ENCODE results near the gene DENND10. TPM values are rescaled to one million over a fixed set of nuclear protein-coding genes. Genes with fewer than 3 reads are reported as not detected.
A peak's percentile ranks its signal among the peaks of the same experiment; 100 is the strongest.

Gene DENND10
- polyA plus RNA-seq, 1 experiment: 86.8 TPM

DNA sequence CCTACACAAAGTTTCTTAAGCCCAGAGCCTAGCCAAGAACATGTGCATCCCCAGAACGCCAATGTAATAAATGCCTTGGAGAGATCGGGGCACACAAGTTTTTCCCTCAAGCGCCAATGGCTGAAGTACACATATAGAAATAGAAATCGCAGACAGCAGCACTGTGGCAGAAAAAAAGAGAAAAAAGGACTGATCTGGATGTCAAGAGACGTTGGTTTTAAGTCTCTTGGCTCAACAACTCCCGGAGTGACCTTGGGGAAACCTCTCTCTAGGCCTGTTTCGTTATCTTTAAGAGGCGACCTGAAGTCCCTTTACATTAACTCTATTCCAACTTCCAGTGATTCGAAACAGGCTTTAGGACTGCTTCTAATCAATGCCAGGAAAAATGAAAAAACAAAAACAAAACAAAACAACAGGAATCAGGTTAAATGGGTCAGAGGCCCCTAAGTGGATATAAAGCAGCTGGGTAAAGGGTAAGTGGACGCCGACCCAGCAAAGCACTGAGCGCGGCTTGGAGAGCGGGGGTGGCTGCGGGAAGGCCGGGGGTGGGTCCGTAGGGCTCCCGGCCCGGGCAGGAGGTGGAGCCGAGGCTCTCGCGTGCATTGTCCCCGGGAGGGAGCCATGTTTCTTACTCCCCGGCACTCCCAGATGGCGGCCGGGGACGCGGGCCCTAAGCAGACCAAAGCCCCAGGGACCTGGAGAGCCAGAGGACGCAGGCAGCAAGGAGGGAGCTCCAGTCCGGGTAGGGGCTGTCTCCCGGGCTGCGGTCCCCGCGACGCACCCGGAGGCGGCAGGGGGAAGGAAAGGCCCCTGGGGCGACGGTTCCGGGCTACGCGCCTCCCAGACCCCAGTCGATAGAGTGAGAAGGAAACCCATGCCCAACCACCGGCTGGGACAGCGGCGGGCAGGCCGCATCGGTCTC is 24.1 kb upstream of the DENND10 start:
- TF ChIP-seq, protein P1, sequence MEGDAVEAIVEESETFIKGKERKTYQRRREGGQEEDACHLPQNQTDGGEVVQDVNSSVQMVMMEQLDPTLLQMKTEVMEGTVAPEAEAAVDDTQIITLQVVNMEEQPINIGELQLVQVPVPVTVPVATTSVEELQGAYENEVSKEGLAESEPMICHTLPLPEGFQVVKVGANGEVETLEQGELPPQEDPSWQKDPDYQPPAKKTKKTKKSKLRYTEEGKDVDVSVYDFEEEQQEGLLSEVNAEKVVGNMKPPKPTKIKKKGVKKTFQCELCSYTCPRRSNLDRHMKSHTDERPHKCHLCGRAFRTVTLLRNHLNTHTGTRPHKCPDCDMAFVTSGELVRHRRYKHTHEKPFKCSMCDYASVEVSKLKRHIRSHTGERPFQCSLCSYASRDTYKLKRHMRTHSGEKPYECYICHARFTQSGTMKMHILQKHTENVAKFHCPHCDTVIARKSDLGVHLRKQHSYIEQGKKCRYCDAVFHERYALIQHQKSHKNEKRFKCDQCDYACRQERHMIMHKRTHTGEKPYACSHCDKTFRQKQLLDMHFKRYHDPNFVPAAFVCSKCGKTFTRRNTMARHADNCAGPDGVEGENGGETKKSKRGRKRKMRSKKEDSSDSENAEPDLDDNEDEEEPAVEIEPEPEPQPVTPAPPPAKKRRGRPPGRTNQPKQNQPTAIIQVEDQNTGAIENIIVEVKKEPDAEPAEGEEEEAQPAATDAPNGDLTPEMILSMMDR (IDR thresholded peaks at IDR 0.05; ENCODE audit: insufficient read depth, low read depth, low read length): no peak
- no peaks in the 10 kb centered on the region for H3K36me3 ChIP-seq (ENCODE audit: control insufficient read depth, insufficient read depth, low read length)
- ChIA-PET POLR2A (interaction anchor here (0.6 kb wide), 1 partner anchor 9 kb away, joined by 3 read pairs; no protein-coding TSS in a partner anchor), CTCF (interaction anchor here (0.6 kb wide), 1 partner anchor 130 kb away, joined by 3 read pairs; no protein-coding TSS in a partner anchor)
- no peak for DNase-seq (ENCODE audit: low read depth)
- H3K4me3 ChIP-seq (ENCODE audit: low read depth, low read length): peak overlapping the region; percentile 93
- H3K27me3 ChIP-seq (ENCODE audit: control insufficient read depth, insufficient read depth, low read length): no peaks in the 10 kb centered on the region

DNA sequence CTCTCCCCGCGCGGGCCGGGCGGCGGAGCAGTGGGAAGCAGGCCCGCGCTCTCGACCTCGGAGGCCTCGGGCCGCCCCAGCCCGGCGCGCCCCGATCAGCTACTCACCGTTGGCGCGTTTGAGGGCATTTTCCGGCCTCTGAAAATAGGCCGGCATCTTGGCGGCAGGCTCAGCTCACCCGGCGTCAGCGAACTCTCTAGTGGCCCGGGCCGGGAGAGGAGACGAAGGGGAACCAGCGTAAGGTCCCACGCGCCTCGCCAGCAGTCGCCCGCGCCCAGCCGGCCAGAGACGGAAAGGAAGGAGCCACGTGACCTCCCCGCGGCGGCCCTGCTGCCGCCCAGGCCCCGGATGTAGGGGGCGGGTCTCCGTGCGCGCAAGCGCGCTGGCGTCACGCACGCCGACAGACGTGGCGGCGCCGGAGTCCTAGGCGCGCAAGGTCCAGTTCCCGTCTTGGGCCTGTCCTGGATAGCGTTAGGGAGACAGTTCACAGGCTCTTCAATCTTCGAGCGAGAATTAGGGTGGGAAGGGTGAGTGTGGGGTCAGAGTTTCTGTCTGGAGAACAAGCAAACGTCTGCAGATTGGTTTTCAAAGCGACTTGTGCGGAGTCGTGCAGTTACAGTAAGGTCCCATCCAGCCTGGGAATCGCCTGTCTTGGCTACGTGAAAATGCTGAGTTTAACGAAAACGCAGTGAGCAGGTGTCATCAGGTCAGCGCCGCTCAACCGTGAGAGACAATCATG is 23.2 kb upstream of the DENND10 start, which contains the start of gene EIF3A:
TSS of gene EIF3A (minus strand) at position 297 of the 739 bp plus-strand sequence. CDS start at position 156, 141 bp downstream.
- Histone ChIP-seq H3K27me3 (ENCODE audit: control insufficient read depth, insufficient read depth, low read length) (no peaks in the 10 kb centered on the region), H3K4me3 (ENCODE audit: low read depth, low read length) (peak within 1 kb of the TSS; percentile 93), H3K36me3 (ENCODE audit: control insufficient read depth, insufficient read depth, low read length) (no peaks in the 10 kb centered on the region)
- CTCF ChIA-PET: no interaction called here
- DNase-seq (ENCODE audit: low read depth): peak; percentile 51
- POLR2A ChIA-PET: interaction anchor here (0.6 kb wide), 1 partner anchor 10 kb away, joined by 3 read pairs; no protein-coding TSS in a partner anchor
- TF ChIP-seq, protein P1 (IDR thresholded peaks at IDR 0.05; ENCODE audit: insufficient read depth, low read depth, low read length): no peak

DNA sequence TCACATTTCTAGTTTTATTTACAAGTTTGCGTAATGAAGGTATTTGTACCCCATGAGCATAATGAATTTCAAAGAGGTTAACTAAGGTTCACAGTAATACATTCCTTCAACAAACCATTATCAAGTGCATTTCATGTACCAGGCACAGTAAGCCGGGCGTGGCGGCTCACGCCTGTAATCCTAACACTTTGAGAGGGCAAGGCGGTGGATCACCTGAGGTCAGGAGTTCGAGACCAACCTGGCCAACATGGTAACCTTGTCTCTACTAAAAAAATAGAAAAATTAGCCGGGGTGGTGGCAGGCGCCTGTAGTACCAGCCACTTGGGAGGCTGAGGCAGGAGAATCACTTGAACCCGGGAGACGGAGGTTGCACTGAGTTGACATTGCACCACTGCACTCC is 19.0 kb upstream of the DENND10 start:
- Histone ChIP-seq H3K27me3 (ENCODE audit: control insufficient read depth, insufficient read depth, low read length) (no peaks in the 10 kb centered on the region), H3K36me3 (ENCODE audit: control insufficient read depth, insufficient read depth, low read length) (no peaks in the 10 kb centered on the region), H3K4me3 (ENCODE audit: low read depth, low read length) (no peak overlapping the region)
- ChIA-PET POLR2A (no interaction called here), CTCF (no interaction called here)
- DNase-seq (ENCODE audit: low read depth): no peak
- TF ChIP-seq, protein P1 (IDR thresholded peaks at IDR 0.05; ENCODE audit: insufficient read depth, low read depth, low read length): no peak

DNA sequence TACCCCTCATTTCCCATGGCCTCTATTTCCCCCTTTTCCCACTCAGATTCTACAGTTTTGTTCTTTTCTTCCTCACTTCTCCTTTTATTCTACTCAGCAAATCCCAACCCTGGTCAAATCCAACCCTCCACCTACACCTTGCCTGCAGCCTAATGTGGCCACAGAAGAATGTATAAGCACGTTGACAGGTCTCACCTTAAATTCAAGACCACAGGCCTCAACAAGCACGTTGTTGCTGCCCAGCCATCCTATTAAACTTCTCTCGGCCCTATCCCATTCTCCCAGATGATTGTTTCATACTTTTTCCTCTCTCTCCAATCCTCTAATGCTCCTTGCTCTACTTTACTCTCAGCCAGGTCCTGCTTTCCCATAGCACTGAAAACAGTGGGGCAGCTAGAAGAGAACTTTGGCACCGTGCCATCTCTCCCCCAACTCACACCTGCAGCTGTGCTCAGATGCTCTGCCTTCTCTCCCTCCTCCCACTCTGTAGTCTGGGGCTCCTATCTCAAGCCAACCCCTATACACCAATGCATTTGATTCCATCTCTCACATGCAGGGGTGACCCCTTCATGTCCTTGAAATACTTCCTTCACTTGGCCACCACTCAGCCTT is 16.5 kb upstream of the DENND10 start:
- ChIA-PET POLR2A (no interaction called here), CTCF (no interaction called here)
- H3K4me3 ChIP-seq (ENCODE audit: low read depth, low read length): no peak overlapping the region
- H3K27me3 ChIP-seq (ENCODE audit: control insufficient read depth, insufficient read depth, low read length): no peaks in the 10 kb centered on the region
- TF ChIP-seq, protein P1 (IDR thresholded peaks at IDR 0.05; ENCODE audit: insufficient read depth, low read depth, low read length): no peak
- H3K36me3 ChIP-seq (ENCODE audit: control insufficient read depth, insufficient read depth, low read length): no peaks in the 10 kb centered on the region
- DNase-seq (ENCODE audit: low read depth): no peak
